ENCODE data around the gene ZNF423.

ZNF423 gene

GRCh38 chr16:49816875-49817274, 39.0 kb downstream of the ZNF423 start:
- H3K4me2 ChIP-seq (ENCODE audit: low read length, poor library complexity, severe bottlenecking) = no peak overlapping the region
- no peak overlapping the region for H2BK120ac ChIP-seq (ENCODE audit: low read depth, low read length)
- H3K36me3 ChIP-seq (ENCODE audit: control insufficient read depth in 1 of 2, insufficient read depth in 2 of 2, low read depth in 1 of 2, low read length in 2 of 2) = peaks cover 0 to 11% of the 10 kb centered on the region in 2 experiments
- WGBS = 87% methylated on average over 7 of the region's 8 CpGs
- H3K14ac ChIP-seq (ENCODE audit: low read length in 2 of 2) = no peak overlapping the region
- H2AFZ ChIP-seq (ENCODE audit: low read depth, low read length) = no peak overlapping the region
- H3K9me3 ChIP-seq (ENCODE audit: control insufficient read depth, low read length) = no peaks in the 10 kb centered on the region
- no peak overlapping the region for H3K18ac ChIP-seq (ENCODE audit: low read depth in 1 of 2, low read length in 2 of 2)
- no peak overlapping the region for H3K4ac ChIP-seq (ENCODE audit: low read depth in 1 of 2, low read length in 2 of 2)
- H2BK12ac ChIP-seq (ENCODE audit: low read length in 2 of 2) = no peak overlapping the region
- H3K23ac ChIP-seq (ENCODE audit: low read length in 2 of 2) = no peak overlapping the region
- H2AK5ac ChIP-seq (ENCODE audit: low read length, severe bottlenecking) = no peak overlapping the region
- no peak overlapping the region for H4K8ac ChIP-seq (ENCODE audit: low read length)
- H3K4me1 ChIP-seq (ENCODE audit: control insufficient read depth, insufficient read depth, low read depth, low read length) = peaks cover under 1% of the 10 kb centered on the region
- peaks cover 2% of the 10 kb centered on the region for H3K79me1 ChIP-seq (replicated peaks; ENCODE audit: low read length, poor library complexity, severe bottlenecking)
- no peaks in the 10 kb centered on the region for H3K27me3 ChIP-seq (ENCODE audit: control insufficient read depth in 1 of 2, insufficient read depth in 1 of 2, low read length in 2 of 2)
- no peak overlapping the region for H2BK15ac ChIP-seq (ENCODE audit: low read depth, poor library complexity, severe bottlenecking)
- no peak overlapping the region for H4K91ac ChIP-seq (ENCODE audit: low read length)
- no peak overlapping the region for H3K9ac ChIP-seq (ENCODE audit: low read length)
- DNase-seq = no peak
- no peak overlapping the region for H3K27ac ChIP-seq (ENCODE audit: low read length, poor library complexity, severe bottlenecking)
- no peak overlapping the region for H2BK5ac ChIP-seq (ENCODE audit: low read depth, low read length, poor library complexity, severe bottlenecking)
- no peak overlapping the region for H3K4me3 ChIP-seq (ENCODE audit: insufficient read depth in 1 of 2, low read depth in 1 of 2, low read length in 2 of 2)

- H2AFZ ChIP-seq (ENCODE audit: low read depth, low read length) = peak overlapping the region; percentile 14
- H2BK5ac ChIP-seq (ENCODE audit: low read depth, low read length, poor library complexity, severe bottlenecking) = no peak overlapping the region
- H2BK15ac ChIP-seq (ENCODE audit: low read depth, poor library complexity, severe bottlenecking) = peak overlapping the region; percentile 2
- peak overlapping the region; percentile 11 to 74 for H2BK12ac ChIP-seq (ENCODE audit: low read length in 2 of 2)
- peak overlapping the region; percentile 73 for H4K91ac ChIP-seq (ENCODE audit: low read length)
- H3K79me1 ChIP-seq (replicated peaks; ENCODE audit: low read length, poor library complexity, severe bottlenecking) = peaks cover 7% of the 10 kb centered on the region
- peak; percentile 29 for DNase-seq
- H3K27me3 ChIP-seq (ENCODE audit: control insufficient read depth in 1 of 2, insufficient read depth in 1 of 2, low read length in 2 of 2) = peaks cover 0 to 13% of the 10 kb centered on the region in 2 experiments
- 40% methylated on average over 13 of the region's 13 CpGs for WGBS
- H4K8ac ChIP-seq (ENCODE audit: low read length) = peak overlapping the region; percentile 70
- H3K27ac ChIP-seq (ENCODE audit: low read length, poor library complexity, severe bottlenecking) = peak overlapping the region; percentile 43
- H3K4me1 ChIP-seq (ENCODE audit: control insufficient read depth, insufficient read depth, low read depth, low read length) = peaks cover 19% of the 10 kb centered on the region
- H2AK5ac ChIP-seq (ENCODE audit: low read length, severe bottlenecking) = no peak overlapping the region
- no peak overlapping the region for H3K9ac ChIP-seq (ENCODE audit: low read length)
- H3K4ac ChIP-seq (ENCODE audit: low read depth in 1 of 2, low read length in 2 of 2) = peak overlapping the region in 1 of 2 experiments; percentile 44
- no peaks in the 10 kb centered on the region for H3K9me3 ChIP-seq (ENCODE audit: control insufficient read depth, low read length)
- H3K23ac ChIP-seq (ENCODE audit: low read length in 2 of 2) = no peak overlapping the region
- no peak overlapping the region for H2BK120ac ChIP-seq (ENCODE audit: low read depth, low read length)
- peak overlapping the region in 1 of 2 experiments; percentile 68 for H3K14ac ChIP-seq (ENCODE audit: low read length in 2 of 2)
- no peak overlapping the region for H3K4me3 ChIP-seq (ENCODE audit: insufficient read depth in 1 of 2, low read depth in 1 of 2, low read length in 2 of 2)
- H3K18ac ChIP-seq (ENCODE audit: low read depth in 1 of 2, low read length in 2 of 2) = peak overlapping the region; percentile 83 to 88
- H3K36me3 ChIP-seq (ENCODE audit: control insufficient read depth in 1 of 2, insufficient read depth in 2 of 2, low read depth in 1 of 2, low read length in 2 of 2) = peaks cover 0 to 2% of the 10 kb centered on the region in 2 experiments
- no peak overlapping the region for H3K4me2 ChIP-seq (ENCODE audit: low read length, poor library complexity, severe bottlenecking)
Observed at GRCh38 chr16:49811644-49812334, 44.1 kb downstream of the ZNF423 start.

- H3K79me1 ChIP-seq (replicated peaks; ENCODE audit: low read length, poor library complexity, severe bottlenecking) = peaks cover 7% of the 10 kb centered on the region
- 34% methylated on average over 9 of the region's 9 CpGs for WGBS
- H2BK15ac ChIP-seq (ENCODE audit: low read depth, poor library complexity, severe bottlenecking) = peak overlapping the region; percentile 9
- no peak overlapping the region for H4K8ac ChIP-seq (ENCODE audit: low read length)
- no peak overlapping the region for H3K9ac ChIP-seq (ENCODE audit: low read length)
- peak overlapping the region in 1 of 2 experiments; percentile 35 for H3K4ac ChIP-seq (ENCODE audit: low read depth in 1 of 2, low read length in 2 of 2)
- H3K4me3 ChIP-seq (ENCODE audit: insufficient read depth in 1 of 2, low read depth in 1 of 2, low read length in 2 of 2) = no peak overlapping the region
- peaks cover 22% of the 10 kb centered on the region for H3K4me1 ChIP-seq (ENCODE audit: control insufficient read depth, insufficient read depth, low read depth, low read length)
- H2BK12ac ChIP-seq (ENCODE audit: low read length in 2 of 2) = peak overlapping the region in 1 of 2 experiments; percentile 50
- DNase-seq = no peak
- no peaks in the 10 kb centered on the region for H3K9me3 ChIP-seq (ENCODE audit: control insufficient read depth, low read length)
- H3K27ac ChIP-seq (ENCODE audit: low read length, poor library complexity, severe bottlenecking) = no peak overlapping the region
- H3K27me3 ChIP-seq (ENCODE audit: control insufficient read depth in 1 of 2, insufficient read depth in 1 of 2, low read length in 2 of 2) = peaks cover 0 to 13% of the 10 kb centered on the region in 2 experiments
- H3K23ac ChIP-seq (ENCODE audit: low read length in 2 of 2) = no peak overlapping the region
- H3K14ac ChIP-seq (ENCODE audit: low read length in 2 of 2) = no peak overlapping the region
- H2BK120ac ChIP-seq (ENCODE audit: low read depth, low read length) = no peak overlapping the region
- H3K18ac ChIP-seq (ENCODE audit: low read depth in 1 of 2, low read length in 2 of 2) = peak overlapping the region; percentile 30 to 65
- no peak overlapping the region for H3K4me2 ChIP-seq (ENCODE audit: low read length, poor library complexity, severe bottlenecking)
- H3K36me3 ChIP-seq (ENCODE audit: control insufficient read depth in 1 of 2, insufficient read depth in 2 of 2, low read depth in 1 of 2, low read length in 2 of 2) = peaks cover 0 to 2% of the 10 kb centered on the region in 2 experiments
- H4K91ac ChIP-seq (ENCODE audit: low read length) = no peak overlapping the region
- no peak overlapping the region for H2AFZ ChIP-seq (ENCODE audit: low read depth, low read length)
- no peak overlapping the region for H2BK5ac ChIP-seq (ENCODE audit: low read depth, low read length, poor library complexity, severe bottlenecking)
- peak overlapping the region; percentile 47 for H2AK5ac ChIP-seq (ENCODE audit: low read length, severe bottlenecking)
Observed at GRCh38 chr16:49810831-49811230, 45.1 kb downstream of the ZNF423 start.

GRCh38 chr16:49809561-49809960, 46.4 kb downstream of the ZNF423 start:
- Histone ChIP-seq H3K4me3 (ENCODE audit: insufficient read depth in 1 of 2, low read depth in 1 of 2, low read length in 2 of 2) (no peak overlapping the region), H3K4ac (ENCODE audit: low read depth in 1 of 2, low read length in 2 of 2) (no peak overlapping the region), H4K8ac (ENCODE audit: low read length) (no peak overlapping the region), H3K4me1 (ENCODE audit: control insufficient read depth, insufficient read depth, low read depth, low read length) (peaks cover 22% of the 10 kb centered on the region), H4K91ac (ENCODE audit: low read length) (no peak overlapping the region), H2BK15ac (ENCODE audit: low read depth, poor library complexity, severe bottlenecking) (no peak overlapping the region), H3K36me3 (ENCODE audit: control insufficient read depth in 1 of 2, insufficient read depth in 2 of 2, low read depth in 1 of 2, low read length in 2 of 2) (no peaks in the 10 kb centered on the region), H3K9ac (ENCODE audit: low read length) (no peak overlapping the region), H3K23ac (ENCODE audit: low read length in 2 of 2) (no peak overlapping the region), H2AFZ (ENCODE audit: low read depth, low read length) (no peak overlapping the region), H3K79me1 (replicated peaks; ENCODE audit: low read length, poor library complexity, severe bottlenecking) (peaks cover 5% of the 10 kb centered on the region), H3K9me3 (ENCODE audit: control insufficient read depth, low read length) (no peaks in the 10 kb centered on the region), H3K27me3 (ENCODE audit: control insufficient read depth in 1 of 2, insufficient read depth in 1 of 2, low read length in 2 of 2) (peaks cover 0 to 13% of the 10 kb centered on the region in 2 experiments), H3K4me2 (ENCODE audit: low read length, poor library complexity, severe bottlenecking) (no peak overlapping the region), H2BK12ac (ENCODE audit: low read length in 2 of 2) (peak overlapping the region in 1 of 2 experiments; percentile 48), H2AK5ac (ENCODE audit: low read length, severe bottlenecking) (no peak overlapping the region), H3K18ac (ENCODE audit: low read depth in 1 of 2, low read length in 2 of 2) (no peak overlapping the region), H2BK120ac (ENCODE audit: low read depth, low read length) (no peak overlapping the region), H3K14ac (ENCODE audit: low read length in 2 of 2) (no peak overlapping the region), H3K27ac (ENCODE audit: low read length, poor library complexity, severe bottlenecking) (no peak overlapping the region), H2BK5ac (ENCODE audit: low read depth, low read length, poor library complexity, severe bottlenecking) (no peak overlapping the region)
- DNase-seq = no peak
- WGBS = 89% methylated on average over 8 of the region's 8 CpGs

Measured in mesenchymal stem cell (in vitro differentiated cells and primary cell).